SK-N-MC (cell line): Measurements from ENCODE around the gene ARSG.
"Not testable (repeated sequence)": the region's sequence is repeated elsewhere in the genome, so short reads cannot be mapped to it uniquely, and the experiment has no call there.

Source experiments
- EZH2 ChIP-seq: fragments of 200-600 bp; sonication (generic); IDR thresholded peaks from one replicate; pipeline ENCODE4 v1.6.1; 2017; ENCODE audit warnings: antibody characterized with exemption
- FOXP2 ChIP-seq: optimal IDR thresholded peaks from 2 replicates; pipeline ENCODE3; 2011; ENCODE audit warnings: mild to moderate bottlenecking, moderate library complexity; ENCODE audit not compliant: insufficient read depth; ENCODE audit errors: extremely low read length, control extremely low read depth
- POLR2AphosphoS5 ChIP-seq: IDR thresholded peaks from 2 replicates; pipeline ENCODE4 v1.6.1; 2012; ENCODE audit warnings: mild to moderate bottlenecking, low read depth, low read length, borderline replicate concordance

GRCh38 chr17:68413597-68414560 lies 122.6 kb downstream of the ARSG start:
- TF ChIP-seq POLR2AphosphoS5, EZH2, FOXP2: not testable (repeated sequence)
